Lower leg skin (tissue), 4 donors: ENCODE data around the gene MGAT2. TPM values are rescaled to one million over a fixed set of nuclear protein-coding genes. Genes with fewer than 3 reads are reported as not detected.

Experiments
- DNase-seq, 2 donors: peaks; one replicate each; pipeline ENCODE4 v3.0.0-alpha.2; 2019; ENCODE audit warnings: low spot score in 2 of 2
- H3K4me3 ChIP-seq: fragments of 200-600 bp; sonication (generic); 2 replicates; pipeline ENCODE4 v1.5.1; 2017; ENCODE audit warnings: mild to moderate bottlenecking, low read depth; ENCODE audit not compliant: poor library complexity, severe bottlenecking
- CTCF ChIP-seq, 3 donors: fragments of 450-650 bp; IDR thresholded peaks; one replicate each; pipeline ENCODE4 v1.5.1; 2016; ENCODE audit warnings: antibody characterized with exemption in 3 of 3, mild to moderate bottlenecking in 3 of 3, moderate library complexity in 2 of 3
- POLR2A ChIP-seq, 2 donors: fragments of 450-650 bp; IDR thresholded peaks; one replicate each; pipeline ENCODE4 v1.6.1; 2016 to 2017; ENCODE audit warnings: antibody characterized with exemption in 2 of 2, mild to moderate bottlenecking in 1 of 2, moderate library complexity in 1 of 2
- WGBS, 2 donors: methylation state at CpG; one replicate each; pipeline ENCODE4 v1.1.5; 2018; 5-methylcytosine and 5-hydroxymethylcytosine counted together
- intact Hi-C: fragments of 100-400 bp; cut with DNase I; formaldehyde crosslinking; loops from one replicate; pipeline ENCODE4 v1.15.0; 2023; ENCODE audit warnings: low total_unique reads
- total RNA-seq, 4 donors: library from RNA; depleted of rRNA; stranded (reverse); fragments of >200 nt; gene quantifications; one replicate each; pipeline ENCODE4 v1.1.0, GENCODE V29; 2016

MGAT2 gene
- total RNA-seq: 10 to 100 TPM in 3 of 4 donors, 1 to 10 TPM in 1; 8.6 to 19.8 (median 14.3) TPM

GRCh38 chr14:49620182-49621113 is at the start of gene MGAT2, which contains the start of gene RPL36AL:
Gene MGAT2 (plus strand): TSS chr14:49620799. CDS start chr14:49621269, 470 bp downstream.
Gene RPL36AL (minus strand): TSS chr14:49620626. CDS start chr14:49619104, 1,522 bp downstream.
- 0% methylated on average over 58 to 83 of the region's 85 CpGs for WGBS, 2 donors
- TF ChIP-seq POLR2A (IDR thresholded peaks at IDR 0.05) (peak in 1 of 2 donors; percentile 69), CTCF (IDR thresholded peaks at IDR 0.05) (peak in 1 of 3 donors; percentile 33)
- peak; percentile 97 to 99 for DNase-seq
- intact Hi-C loops: no loop called here
- H3K4me3 ChIP-seq: peak within 1 kb of the TSS; percentile 77

GRCh38 chr14:49574038-49574437 is 46.6 kb upstream of the MGAT2 start:
- 85 to 89% methylated on average over 5 of the region's 5 CpGs for WGBS, 2 donors
- H3K4me3 ChIP-seq: no peak overlapping the region
- no peak for DNase-seq
- TF ChIP-seq POLR2A (IDR thresholded peaks at IDR 0.05) (no peak), CTCF (IDR thresholded peaks at IDR 0.05) (no peak)
- intact Hi-C loops: no loop called here

GRCh38 chr14:49578141-49578540 is 42.5 kb upstream of the MGAT2 start:
- WGBS, 2 donors: 95 to 97% methylated on average over 1 of the region's 1 CpG
- TF ChIP-seq CTCF (IDR thresholded peaks at IDR 0.05) (no peak), POLR2A (IDR thresholded peaks at IDR 0.05) (no peak)
- no peak overlapping the region for H3K4me3 ChIP-seq
- intact Hi-C loops: no loop called here
- no peak for DNase-seq

- intact Hi-C loops: no loop called here
- no peak for TF ChIP-seq POLR2A (IDR thresholded peaks at IDR 0.05)
- TF ChIP-seq CTCF (IDR thresholded peaks at IDR 0.05): no peak
- 79 to 89% methylated on average over 2 of the region's 2 CpGs for WGBS, 2 donors
- no peak for DNase-seq
- H3K4me3 ChIP-seq: no peak overlapping the region
Observed at GRCh38 chr14:49579841-49580240, 40.8 kb upstream of the MGAT2 start.

- no peak for DNase-seq
- 76 to 94% methylated on average over 9 of the region's 9 CpGs for WGBS, 2 donors
- TF ChIP-seq CTCF (IDR thresholded peaks at IDR 0.05) (no peak), POLR2A (IDR thresholded peaks at IDR 0.05) (no peak)
- intact Hi-C loops: no loop called here
- no peak overlapping the region for H3K4me3 ChIP-seq
Observed at GRCh38 chr14:49581209-49582112, 39.1 kb upstream of the MGAT2 start.
